HG02798 (cell line): Measurements from ENCODE around the gene ATP6V0C.

Source experiments
- ATAC-seq: cut with Tn5 transposase; IDR thresholded peaks from one replicate; pipeline ENCODE4 v1.9.1; 2021; ENCODE audit warnings: mild to moderate bottlenecking; ENCODE audit not compliant: unreplicated experiment, poor library complexity

The ATP6V0C gene

DNA sequence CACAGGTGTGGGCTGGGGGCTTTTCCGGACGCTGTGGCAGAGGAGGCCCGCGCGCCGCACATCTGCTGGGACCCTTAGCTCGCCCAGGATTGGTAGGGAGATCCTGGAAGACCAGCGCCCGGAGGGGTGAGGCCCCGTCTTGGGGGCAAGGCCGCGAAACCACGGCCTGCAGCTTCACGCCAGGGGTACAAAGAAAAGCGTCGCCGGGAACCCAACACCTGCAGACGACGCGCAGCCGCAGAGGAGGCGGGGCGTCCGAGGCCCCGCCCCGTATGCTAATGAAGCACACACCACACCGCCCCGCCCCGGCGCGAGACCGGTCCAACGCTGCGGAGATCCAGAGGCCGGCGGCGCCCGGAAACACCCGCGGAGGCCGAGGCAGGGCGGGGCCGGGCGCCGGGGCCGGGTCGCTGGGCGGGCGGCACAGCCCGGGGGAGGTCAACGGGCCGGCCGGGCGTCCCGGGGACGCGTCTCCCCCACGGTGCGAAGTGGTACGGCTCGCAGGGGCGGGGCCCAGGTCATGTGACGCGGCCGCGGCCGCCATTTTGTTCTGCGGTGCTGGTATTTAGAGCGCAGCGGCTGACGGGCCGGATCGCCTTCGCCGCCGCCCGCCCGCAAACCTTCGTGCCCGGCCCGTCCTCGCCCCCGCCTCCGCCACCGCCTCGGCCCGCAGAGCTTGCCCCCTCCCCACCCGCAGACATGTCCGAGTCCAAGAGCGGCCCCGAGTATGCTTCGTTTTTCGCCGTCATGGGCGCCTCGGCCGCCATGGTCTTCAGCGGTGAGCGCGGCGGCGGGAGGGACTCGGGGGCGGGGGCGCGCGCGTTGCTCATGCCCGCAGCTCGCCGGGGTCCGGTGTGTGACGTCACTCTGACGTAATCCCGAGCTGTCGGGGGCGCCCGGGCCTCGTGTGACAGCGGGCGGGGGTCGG is at the start of gene ATP6V0C:
Gene ATP6V0C (plus strand): TSS at position 548 of the 928 bp plus-strand sequence. CDS start 152 bp downstream, at position 700.
- ATAC-seq, result peak; percentile 78

DNA sequence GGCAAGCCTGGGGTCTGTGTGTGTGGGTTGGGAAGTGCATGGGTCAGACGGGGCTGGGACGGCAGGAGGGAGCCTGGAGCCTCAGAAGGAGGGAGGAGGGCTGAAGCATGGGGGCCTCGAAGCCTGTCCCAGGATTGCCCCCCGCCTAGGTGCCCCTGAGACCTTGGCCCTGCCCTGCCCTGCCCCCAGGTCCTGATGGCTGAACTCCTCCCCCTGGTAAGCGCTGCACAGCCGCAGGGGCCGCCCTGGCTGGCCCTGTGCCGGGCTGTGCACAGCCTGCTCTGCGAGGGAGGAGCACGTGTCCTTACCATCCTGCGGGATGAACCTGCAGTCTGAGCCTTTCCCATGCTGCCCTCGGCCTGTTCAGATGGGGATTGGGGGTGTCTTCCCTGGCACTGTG is 49.4 kb upstream of the ATP6V0C start:
- ATAC-seq, result no peak

DNA sequence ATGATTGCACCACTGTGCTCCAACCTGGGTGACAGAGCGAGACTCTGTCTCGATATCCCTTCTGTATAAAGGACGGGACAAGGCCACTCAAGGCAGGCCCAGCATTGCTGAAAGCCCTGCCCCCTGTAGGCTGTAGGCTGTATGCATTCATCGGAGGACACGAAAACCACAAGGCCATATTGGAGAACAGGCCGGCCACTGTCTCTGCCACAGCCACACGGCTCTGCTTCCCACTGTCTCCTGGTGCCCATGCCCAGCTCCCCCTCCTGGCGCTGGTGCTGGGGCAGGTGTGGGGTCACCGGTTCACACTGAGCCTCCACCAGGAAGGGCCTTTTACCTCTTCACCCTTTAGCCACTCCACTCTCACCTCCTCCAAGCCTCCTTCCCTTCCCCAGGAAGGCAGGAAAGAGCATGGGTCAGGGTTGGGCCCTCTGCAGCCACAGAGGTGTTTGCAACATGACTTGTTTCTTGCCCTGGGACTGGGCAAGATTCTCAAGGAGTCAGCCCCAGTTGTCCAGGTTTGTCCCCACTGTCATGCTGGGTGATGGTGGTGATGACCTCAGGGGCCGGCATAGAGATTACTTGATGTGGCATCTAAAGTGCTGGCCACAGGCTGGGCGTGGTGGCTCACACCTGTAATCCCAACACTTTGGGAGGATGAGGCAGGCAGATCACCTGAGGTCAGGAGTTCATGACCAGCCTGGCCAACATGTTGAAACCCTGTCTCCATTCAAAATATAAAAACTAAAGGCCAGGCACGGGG is 47.9 kb upstream of the ATP6V0C start:
- ATAC-seq, result no peak

DNA sequence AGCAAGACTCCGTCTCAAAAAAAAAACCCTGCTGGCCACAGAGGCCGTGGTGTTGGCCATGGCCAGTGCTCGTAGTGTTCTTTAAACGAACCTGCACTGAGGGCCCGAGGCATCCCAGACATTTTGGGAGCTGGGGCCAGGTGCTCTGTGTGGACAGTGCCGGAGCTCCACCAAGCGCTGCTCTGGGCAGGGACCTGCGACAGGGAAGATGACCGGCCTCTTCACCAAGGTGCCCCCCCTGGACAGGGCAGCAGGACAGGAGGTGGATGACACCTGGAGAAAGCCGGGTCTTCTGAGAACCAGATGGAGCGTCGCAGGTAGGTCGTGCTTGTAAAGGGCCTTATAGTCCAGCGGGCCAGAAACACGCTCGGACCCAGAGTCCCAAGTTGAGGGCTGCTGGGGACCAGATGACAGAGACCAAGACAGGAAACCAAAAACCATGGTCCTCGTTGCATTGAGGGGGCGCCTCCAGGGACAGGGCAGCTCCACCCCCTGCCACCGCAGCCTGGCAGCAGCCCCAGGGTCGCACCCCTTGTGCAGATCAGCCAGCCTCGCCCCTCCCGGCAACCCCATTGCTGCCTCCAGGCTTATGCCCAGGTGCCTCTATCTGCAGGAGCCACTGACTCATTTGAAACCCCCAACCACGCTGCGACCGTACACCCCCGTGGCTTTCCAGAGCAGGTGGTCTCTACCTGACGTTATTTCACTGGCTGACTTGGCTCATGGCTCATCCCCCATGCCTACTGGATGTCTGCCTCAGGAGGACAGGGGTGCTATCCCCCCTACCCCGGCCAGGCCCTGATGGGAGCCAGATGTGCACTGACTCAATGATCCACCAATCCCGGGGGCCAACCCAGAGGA is 46.9 kb upstream of the ATP6V0C start:
- ATAC-seq, result no peak

DNA sequence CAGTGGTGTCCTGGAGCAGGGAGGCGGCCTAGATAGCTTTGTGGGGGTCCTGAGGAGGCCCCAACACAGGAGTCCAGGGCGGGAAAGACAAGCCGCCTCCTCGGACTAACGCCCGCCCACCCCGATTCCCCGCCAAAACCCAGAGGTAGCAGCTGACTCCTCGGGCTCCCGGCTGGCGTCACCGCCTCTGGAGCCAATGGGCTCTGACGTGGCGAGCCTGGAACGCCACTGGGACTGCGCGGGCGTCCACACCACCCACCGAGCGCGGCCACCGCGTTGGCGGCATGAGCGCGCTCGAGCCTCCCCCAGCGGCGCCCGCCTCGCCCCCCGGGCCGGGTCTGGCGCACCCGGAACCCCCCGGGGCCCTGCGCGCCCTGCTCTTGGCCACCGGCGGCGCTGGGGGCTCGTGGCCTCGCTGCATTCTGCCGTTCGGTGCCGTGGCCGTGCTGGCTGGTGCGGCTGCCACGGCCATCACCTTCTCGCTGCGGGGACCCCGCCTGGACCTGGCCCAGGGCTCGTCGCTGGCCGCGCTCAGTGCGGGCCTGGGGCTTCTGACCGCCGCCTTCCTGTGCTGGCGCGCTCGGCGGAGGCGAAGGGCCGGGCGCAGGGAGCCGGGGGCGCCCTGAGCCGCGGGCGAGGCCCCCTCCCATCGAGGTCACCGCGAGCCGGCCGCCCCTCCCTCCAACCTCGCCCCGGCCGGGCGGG is 46.1 kb upstream of the ATP6V0C start:
- ATAC-seq, result no peak

DNA sequence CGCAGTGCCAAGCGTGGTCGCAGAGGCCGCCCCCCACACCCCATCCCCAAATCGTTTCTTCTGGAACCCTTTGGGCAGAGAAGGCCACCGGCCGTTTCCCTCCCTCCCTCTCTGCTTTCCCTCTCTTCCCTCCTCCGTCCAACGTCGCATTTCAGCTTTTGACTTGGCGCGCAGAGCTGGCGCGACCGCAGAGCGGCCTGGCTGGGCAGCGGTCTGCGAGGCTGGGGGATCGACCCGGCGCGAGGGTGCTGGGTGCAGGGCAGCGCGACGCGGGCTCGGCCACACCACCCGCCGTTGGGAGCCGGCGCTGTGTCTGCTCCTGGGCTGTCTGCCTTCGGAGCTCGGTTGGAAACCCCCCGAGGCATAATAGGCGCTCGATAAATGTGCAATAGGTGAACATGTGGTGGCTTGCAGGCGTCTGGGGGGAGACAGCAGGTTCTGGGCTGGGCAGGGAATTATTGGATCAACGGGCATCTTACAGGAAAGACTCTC is 45.5 kb upstream of the ATP6V0C start:
- no peak for ATAC-seq

DNA sequence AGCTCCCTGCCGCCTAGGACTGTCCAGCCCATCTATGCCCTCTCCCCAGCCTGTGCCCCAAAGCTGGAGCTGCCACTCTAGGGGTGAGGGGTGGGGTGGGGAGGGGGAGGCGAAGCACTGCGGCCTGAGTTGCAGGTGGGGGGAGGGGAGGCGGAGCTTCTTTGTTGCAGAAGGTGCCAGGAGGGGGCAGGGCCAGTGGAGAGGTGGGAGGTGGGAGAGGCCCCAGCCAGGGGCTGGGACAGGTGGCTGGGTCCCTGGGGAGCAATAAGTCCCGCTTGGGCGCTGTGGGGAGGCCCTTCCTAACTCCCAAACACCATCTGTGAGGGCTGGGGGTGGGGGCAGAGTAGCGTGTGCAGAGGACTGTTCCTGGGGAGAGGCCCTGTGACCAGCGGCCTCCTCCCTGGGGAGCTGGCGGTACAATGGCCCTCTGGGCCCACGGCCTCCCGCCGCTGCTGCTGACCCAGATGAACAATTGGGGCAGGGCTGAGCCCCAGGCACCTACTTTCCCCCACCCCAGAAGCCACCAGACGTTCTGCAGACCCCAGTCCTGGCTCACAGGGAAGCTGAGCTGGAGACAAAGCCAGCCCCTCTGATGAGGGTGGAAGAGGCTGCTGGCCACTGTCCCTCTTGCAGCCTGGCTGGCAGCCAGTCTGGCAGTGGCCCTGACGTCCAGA is 44.9 kb upstream of the ATP6V0C start:
- peak; percentile 43 for ATAC-seq

DNA sequence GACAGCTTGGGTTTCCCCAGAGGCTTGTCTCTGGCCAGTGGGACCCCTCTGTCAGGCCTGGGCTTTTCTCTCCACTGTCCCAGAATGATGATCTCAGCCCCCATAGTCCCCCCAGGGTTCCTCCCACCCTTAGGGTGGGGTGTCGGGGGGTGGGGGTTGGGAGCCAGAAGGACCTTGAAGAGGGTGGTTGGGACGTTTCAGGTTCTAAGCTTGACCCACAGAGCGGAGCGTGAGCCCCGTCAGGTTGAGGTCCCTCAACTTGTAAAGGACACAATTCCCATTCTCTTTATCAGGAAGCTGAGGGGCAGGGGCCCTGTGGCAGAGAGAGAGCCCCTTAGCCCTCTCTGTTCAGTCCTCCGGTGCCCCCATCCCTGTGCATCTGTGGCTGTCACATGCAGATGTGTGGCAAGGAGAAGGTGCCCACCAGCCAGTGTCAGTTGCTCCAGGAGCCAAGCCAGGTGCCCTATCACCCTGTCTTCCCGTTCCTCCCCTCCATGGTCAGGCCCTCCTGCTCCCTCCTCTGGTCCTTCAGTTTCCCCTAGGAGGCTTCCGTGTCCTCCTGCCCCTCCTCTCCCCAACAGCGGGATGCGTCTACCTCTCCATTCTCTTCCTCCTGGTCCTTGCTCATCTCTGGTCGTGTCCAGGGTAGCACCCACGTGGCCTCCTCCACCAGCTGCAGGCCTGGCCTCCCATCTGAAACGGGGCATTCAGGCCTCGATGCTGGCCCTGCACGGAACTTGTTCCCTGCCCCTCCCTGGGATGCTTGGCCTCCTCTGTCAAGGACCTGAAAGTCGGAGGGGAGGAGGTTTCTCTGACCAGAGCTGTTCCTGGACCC is 44.1 kb upstream of the ATP6V0C start:
- ATAC-seq, result no peak

DNA sequence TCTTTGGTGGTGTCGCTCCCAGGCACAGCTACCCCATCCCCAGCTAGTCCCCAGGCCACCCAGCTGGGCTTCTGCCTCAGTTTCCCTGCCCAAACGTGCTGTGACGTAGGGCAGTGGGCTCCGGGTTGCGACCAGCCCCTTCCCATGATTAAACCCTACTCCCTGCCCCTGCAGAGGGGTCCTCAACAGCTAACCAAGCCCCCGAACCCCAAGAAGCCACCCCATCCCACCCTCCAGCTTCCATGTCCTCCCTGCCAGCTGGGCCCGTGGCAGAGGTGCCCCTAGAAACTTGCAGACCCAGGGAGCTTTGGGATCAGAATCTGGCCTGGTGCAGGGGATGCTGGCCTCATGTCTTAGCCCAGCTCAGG is 43.5 kb upstream of the ATP6V0C start:
- no peak for ATAC-seq

DNA sequence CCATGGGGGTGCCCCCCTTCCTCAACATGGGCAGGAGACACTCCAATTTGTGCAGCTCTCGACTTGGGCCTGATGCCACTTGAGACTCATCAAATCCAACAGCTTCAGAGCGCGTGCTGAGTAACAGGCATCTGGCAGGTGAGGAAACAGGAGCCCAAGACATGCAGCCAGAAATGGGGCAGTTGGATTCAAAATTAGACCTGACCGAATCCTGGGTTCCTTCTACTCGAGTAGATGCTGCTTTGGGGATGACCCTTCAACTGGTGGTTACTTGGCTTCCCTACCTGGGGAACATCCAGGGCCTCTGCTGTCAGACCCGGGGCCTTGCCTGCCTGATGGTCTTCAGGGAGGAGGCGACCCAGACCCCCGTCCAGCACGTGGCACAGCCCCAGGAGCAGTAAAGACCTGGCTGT is 43.1 kb upstream of the ATP6V0C start:
- no peak for ATAC-seq

DNA sequence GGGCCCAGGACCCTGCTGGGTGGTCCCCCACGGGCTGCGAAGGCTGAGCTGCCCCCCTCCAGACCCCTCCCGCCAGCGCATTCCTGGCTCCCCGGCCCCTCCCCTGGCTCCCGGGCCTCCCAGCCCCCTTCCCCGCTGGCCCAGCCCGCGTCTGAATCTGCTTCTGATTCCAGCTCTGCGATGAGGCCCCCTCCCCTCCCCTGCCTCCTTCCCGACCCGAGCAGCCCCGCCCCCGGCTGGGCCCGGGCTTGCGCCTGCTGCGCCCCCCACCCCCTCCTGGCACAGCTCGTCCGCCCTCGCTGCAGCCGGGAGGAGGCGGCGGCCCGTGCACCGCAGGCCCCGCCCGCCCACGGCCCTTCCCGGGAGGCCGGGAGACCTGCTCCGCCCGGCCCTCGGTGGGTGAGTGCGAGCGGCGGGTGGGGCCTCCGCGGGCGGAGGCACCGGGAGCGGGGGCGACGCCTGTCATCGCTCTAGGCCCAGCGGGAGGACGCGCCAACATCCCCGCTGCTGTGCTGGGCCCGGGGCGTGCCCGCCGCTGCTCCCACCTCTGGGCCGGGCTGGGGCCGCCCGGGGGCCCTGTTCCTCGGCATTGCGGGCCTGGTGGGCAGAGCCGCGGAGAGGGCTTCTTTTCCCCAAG is 42.6 kb upstream of the ATP6V0C start, which contains the start of gene NTN3:
Gene NTN3 (plus strand): TSS at position 282 of the 637 bp plus-strand sequence. CDS start 405 bp downstream, outside the sequence.
- no peak for ATAC-seq

DNA sequence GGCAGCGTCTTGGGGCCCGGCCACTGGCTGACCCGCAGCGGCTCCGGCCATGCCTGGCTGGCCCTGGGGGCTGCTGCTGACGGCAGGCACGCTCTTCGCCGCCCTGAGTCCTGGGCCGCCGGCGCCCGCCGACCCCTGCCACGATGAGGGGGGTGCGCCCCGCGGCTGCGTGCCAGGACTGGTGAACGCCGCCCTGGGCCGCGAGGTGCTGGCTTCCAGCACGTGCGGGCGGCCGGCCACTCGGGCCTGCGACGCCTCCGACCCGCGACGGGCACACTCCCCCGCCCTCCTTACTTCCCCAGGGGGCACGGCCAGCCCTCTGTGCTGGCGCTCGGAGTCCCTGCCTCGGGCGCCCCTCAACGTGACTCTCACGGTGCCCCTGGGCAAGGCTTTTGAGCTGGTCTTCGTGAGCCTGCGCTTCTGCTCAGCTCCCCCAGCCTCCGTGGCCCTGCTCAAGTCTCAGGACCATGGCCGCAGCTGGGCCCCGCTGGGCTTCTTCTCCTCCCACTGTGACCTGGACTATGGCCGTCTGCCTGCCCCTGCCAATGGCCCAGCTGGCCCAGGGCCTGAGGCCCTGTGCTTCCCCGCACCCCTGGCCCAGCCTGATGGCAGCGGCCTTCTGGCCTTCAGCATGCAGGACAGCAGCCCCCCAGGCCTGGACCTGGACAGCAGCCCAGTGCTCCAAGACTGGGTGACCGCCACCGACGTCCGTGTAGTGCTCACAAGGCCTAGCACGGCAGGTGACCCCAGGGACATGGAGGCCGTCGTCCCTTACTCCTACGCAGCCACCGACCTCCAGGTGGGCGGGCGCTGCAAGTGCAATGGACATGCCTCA is 41.9 kb upstream of the ATP6V0C start:
- ATAC-seq, result no peak

DNA sequence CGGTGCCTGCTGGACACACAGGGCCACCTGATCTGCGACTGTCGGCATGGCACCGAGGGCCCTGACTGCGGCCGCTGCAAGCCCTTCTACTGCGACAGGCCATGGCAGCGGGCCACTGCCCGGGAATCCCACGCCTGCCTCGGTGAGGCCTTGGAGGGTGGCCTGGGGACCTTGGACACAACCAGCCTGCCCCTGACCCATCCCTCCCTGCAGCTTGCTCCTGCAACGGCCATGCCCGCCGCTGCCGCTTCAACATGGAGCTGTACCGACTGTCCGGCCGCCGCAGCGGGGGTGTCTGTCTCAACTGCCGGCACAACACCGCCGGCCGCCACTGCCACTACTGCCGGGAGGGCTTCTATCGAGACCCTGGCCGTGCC is 41.3 kb upstream of the ATP6V0C start:
- no peak for ATAC-seq

DNA sequence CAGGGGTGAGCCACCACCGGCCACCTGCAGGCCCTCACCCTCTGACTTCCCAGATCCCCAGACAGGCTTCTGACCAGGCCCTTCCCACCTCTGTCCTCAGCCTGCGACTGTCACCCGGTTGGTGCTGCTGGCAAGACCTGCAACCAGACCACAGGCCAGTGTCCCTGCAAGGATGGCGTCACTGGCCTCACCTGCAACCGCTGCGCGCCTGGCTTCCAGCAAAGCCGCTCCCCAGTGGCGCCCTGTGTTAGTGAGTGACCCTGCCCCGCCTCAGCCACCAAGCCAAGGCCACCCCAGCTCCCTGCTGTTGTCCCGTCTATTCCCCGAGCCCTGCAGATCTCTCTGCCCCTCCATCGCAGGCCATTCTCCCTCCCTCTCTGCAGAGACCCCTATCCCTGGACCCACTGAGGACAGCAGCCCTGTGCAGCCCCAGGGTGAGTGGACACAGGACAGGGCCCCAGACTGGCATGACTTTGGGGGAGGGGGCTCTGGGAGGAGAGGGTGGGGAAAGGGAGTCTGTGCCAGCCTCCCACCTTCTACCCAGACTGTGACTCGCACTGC is 40.8 kb upstream of the ATP6V0C start:
- ATAC-seq, result no peak

DNA sequence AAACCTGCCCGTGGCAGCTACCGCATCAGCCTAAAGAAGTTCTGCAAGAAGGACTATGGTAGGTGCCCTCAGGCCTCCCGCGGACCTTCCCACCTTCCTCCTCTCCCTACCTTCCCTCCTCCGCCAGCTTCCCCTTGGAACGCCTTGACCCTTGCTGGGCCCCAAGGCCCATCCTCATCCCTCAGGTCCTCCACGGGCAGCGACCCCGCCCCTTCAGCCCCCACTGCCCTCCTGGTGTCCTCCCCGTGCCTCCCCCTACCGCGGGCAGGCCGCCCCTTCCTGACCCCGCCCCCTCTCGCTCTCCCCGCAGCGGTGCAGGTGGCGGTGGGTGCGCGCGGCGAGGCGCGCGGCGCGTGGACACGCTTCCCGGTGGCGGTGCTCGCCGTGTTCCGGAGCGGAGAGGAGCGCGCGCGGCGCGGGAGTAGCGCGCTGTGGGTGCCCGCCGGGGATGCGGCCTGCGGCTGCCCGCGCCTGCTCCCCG is 40.3 kb upstream of the ATP6V0C start:
- ATAC-seq, result no peak
